EL (cell line): ENCODE measurements around the gene AZU1.
"Not testable (repeated sequence)": the region's sequence is repeated elsewhere in the genome, so short reads cannot be mapped to it uniquely, and the experiment has no call there.

Source experiments
- DNase-seq: peaks from one replicate; pipeline ENCODE4 v3.0.0-alpha.2; 2016

The AZU1 gene

GRCh38 chr19:810883-811489 lies 16.7 kb upstream of the AZU1 start:
- no peak for DNase-seq

- no peak for DNase-seq
Observed at GRCh38 chr19:811506-812048, 16.1 kb upstream of the AZU1 start.

GRCh38 chr19:812049-812746 lies 15.4 kb upstream of the AZU1 start:
- no peak for DNase-seq

GRCh38 chr19:812747-813218 lies 14.9 kb upstream of the AZU1 start:
- DNase-seq, result no peak

GRCh38 chr19:813219-814151 lies 14.2 kb upstream of the AZU1 start:
- DNase-seq, result no peak

- no peak for DNase-seq
Observed at GRCh38 chr19:814152-815078, 13.2 kb upstream of the AZU1 start.

GRCh38 chr19:815079-815774 lies 12.4 kb upstream of the AZU1 start:
- no peak for DNase-seq

GRCh38 chr19:815775-816499 lies 11.7 kb upstream of the AZU1 start:
- no peak for DNase-seq

GRCh38 chr19:816500-816857 lies 11.2 kb upstream of the AZU1 start:
- no peak for DNase-seq

- not testable (repeated sequence) for DNase-seq
Observed at GRCh38 chr19:820212-820611, 7.4 kb upstream of the AZU1 start.

- DNase-seq, result no peak
Observed at GRCh38 chr19:821231-821824, 6.3 kb upstream of the AZU1 start.

- DNase-seq, result no peak
Observed at GRCh38 chr19:821825-822503, 5.7 kb upstream of the AZU1 start, which contains the start of gene PLPPR3. Gene PLPPR3, minus strand, starts transcription at chr19:821955. Its CDS starts 396 bp downstream, at chr19:821559.

- DNase-seq, result no peak
Observed at GRCh38 chr19:823565-824121, 4.0 kb upstream of the AZU1 start.

- DNase-seq, result no peak
Observed at GRCh38 chr19:824885-825284, 2.8 kb upstream of the AZU1 start.

GRCh38 chr19:825897-826644 lies 1.6 kb upstream of the AZU1 start:
- no peak for DNase-seq

GRCh38 chr19:827314-827709 lies 325 bp upstream of the AZU1 start:
- no peak for DNase-seq

GRCh38 chr19:829129-829758 lies 1.6 kb downstream of the AZU1 start:
- DNase-seq, result no peak
